HG03175 (cell line): Measurements from ENCODE around the gene CLSTN2.

Experiments
- ATAC-seq: cut with Tn5 transposase; IDR thresholded peaks from one replicate; pipeline ENCODE4 v1.9.1; 2021; ENCODE audit warnings: mild to moderate bottlenecking, moderate library complexity; ENCODE audit not compliant: unreplicated experiment

CLSTN2 gene

GRCh38 chr3:140223631-140224030 lies 288.6 kb downstream of the CLSTN2 start:
- ATAC-seq: no peak

- no peak for ATAC-seq
These were observed 289.3 kb downstream of the CLSTN2 start for GRCh38 chr3:140224307-140224706.

GRCh38 chr3:140225996-140226395 lies 291.0 kb downstream of the CLSTN2 start:
- ATAC-seq: no peak

- ATAC-seq: no peak
These were observed 298.7 kb downstream of the CLSTN2 start for GRCh38 chr3:140233702-140234101.

GRCh38 chr3:140234256-140234655 lies 299.3 kb downstream of the CLSTN2 start:
- ATAC-seq: no peak

GRCh38 chr3:140236836-140237501 lies 302.0 kb downstream of the CLSTN2 start:
- no peak for ATAC-seq

GRCh38 chr3:140238646-140239314 lies 303.8 kb downstream of the CLSTN2 start:
- no peak for ATAC-seq

GRCh38 chr3:140242818-140243276 lies 307.9 kb downstream of the CLSTN2 start:
- ATAC-seq: no peak

GRCh38 chr3:140243575-140243974 lies 308.6 kb downstream of the CLSTN2 start:
- ATAC-seq: no peak

- ATAC-seq: no peak
These were observed 309.9 kb downstream of the CLSTN2 start for GRCh38 chr3:140244893-140245292.

GRCh38 chr3:140246578-140246977 lies 311.6 kb downstream of the CLSTN2 start:
- ATAC-seq: no peak

- ATAC-seq: no peak
These were observed 312.8 kb downstream of the CLSTN2 start for GRCh38 chr3:140247775-140248174.

- no peak for ATAC-seq
These were observed 314.2 kb downstream of the CLSTN2 start for GRCh38 chr3:140249188-140249587.

- ATAC-seq: no peak
These were observed 315.2 kb downstream of the CLSTN2 start for GRCh38 chr3:140250010-140250855.

GRCh38 chr3:140250945-140251344 lies 316.0 kb downstream of the CLSTN2 start:
- no peak for ATAC-seq

GRCh38 chr3:140251678-140252077 lies 316.7 kb downstream of the CLSTN2 start:
- ATAC-seq: no peak

GRCh38 chr3:140252812-140253656 lies 318.0 kb downstream of the CLSTN2 start:
- no peak for ATAC-seq

GRCh38 chr3:140258222-140258724 lies 323.3 kb downstream of the CLSTN2 start:
- ATAC-seq: no peak

GRCh38 chr3:140265302-140265701 lies 330.3 kb downstream of the CLSTN2 start:
- ATAC-seq: no peak

- ATAC-seq: no peak
These were observed 333.1 kb downstream of the CLSTN2 start for GRCh38 chr3:140268103-140268502.
